ENCODE measurements around the gene MMP19.
"Not testable (repeated sequence)": the region's sequence is repeated elsewhere in the genome, so short reads cannot be mapped to it uniquely, and the experiment has no call there.

The MMP19 gene

GRCh38 chr12:55842681-55843429, at the start of gene MMP19:
Gene MMP19 (minus strand): TSS chr12:55842936. CDS start chr12:55842830, 106 bp downstream.
- DNase-seq = no peak

- DNase-seq = no peak
Measured at GRCh38 chr12:55891310-55891709, 48.6 kb upstream of the MMP19 start.

GRCh38 chr12:55885113-55885512, 42.4 kb upstream of the MMP19 start:
- no peak for DNase-seq

- DNase-seq = no peak
Measured at GRCh38 chr12:55877824-55878223, 35.1 kb upstream of the MMP19 start.

GRCh38 chr12:55875704-55876467, 33.1 kb upstream of the MMP19 start:
- DNase-seq = no peak

GRCh38 chr12:55874443-55874842, 31.7 kb upstream of the MMP19 start:
- DNase-seq = no peak

GRCh38 chr12:55866454-55867004, 23.8 kb upstream of the MMP19 start:
- not testable (repeated sequence) for DNase-seq

GRCh38 chr12:55865327-55865726, 22.6 kb upstream of the MMP19 start:
- no peak for DNase-seq

- not testable (repeated sequence) for DNase-seq
Measured at GRCh38 chr12:55862931-55863330, 20.2 kb upstream of the MMP19 start.

- DNase-seq = no peak
Measured at GRCh38 chr12:55862286-55862685, 19.6 kb upstream of the MMP19 start.

GRCh38 chr12:55861871-55862270, 19.1 kb upstream of the MMP19 start:
- no peak for DNase-seq

GRCh38 chr12:55861396-55861795, 18.7 kb upstream of the MMP19 start:
- no peak for DNase-seq

- DNase-seq = no peak
Measured at GRCh38 chr12:55852740-55853139, 10.0 kb upstream of the MMP19 start.

GRCh38 chr12:55850893-55851292, 8.2 kb upstream of the MMP19 start:
- DNase-seq = no peak

- DNase-seq = no peak
Measured at GRCh38 chr12:55850401-55850800, 7.7 kb upstream of the MMP19 start.

GRCh38 chr12:55849616-55850343, 7.0 kb upstream of the MMP19 start:
- no peak for DNase-seq

GRCh38 chr12:55847603-55848291, 5.0 kb upstream of the MMP19 start:
- DNase-seq = peak; percentile 39

- no peak for DNase-seq
Measured at GRCh38 chr12:55847033-55847432, 4.3 kb upstream of the MMP19 start.

- DNase-seq = no peak
Measured at GRCh38 chr12:55845785-55846496, 3.2 kb upstream of the MMP19 start.

- DNase-seq = no peak
Measured at GRCh38 chr12:55845361-55845760, 2.6 kb upstream of the MMP19 start.

GRCh38 chr12:55844961-55845360, 2.2 kb upstream of the MMP19 start:
- no peak for DNase-seq

- no peak for DNase-seq
Measured at GRCh38 chr12:55843431-55843830, 695 bp upstream of the MMP19 start.

Data from kidney glomerular epithelial cell (primary cell).